HG03354 (cell line): ENCODE data around the gene GMDS.

Experiments
- ATAC-seq: cut with Tn5 transposase; IDR thresholded peaks from one replicate; pipeline ENCODE4 v1.9.1; 2021; ENCODE audit warnings: mild to moderate bottlenecking; ENCODE audit not compliant: unreplicated experiment, poor library complexity, severe bottlenecking

Gene GMDS

GRCh38 chr6:1780251-1780867, 465.0 kb downstream of the GMDS start:
- ATAC-seq = no peak

DNA sequence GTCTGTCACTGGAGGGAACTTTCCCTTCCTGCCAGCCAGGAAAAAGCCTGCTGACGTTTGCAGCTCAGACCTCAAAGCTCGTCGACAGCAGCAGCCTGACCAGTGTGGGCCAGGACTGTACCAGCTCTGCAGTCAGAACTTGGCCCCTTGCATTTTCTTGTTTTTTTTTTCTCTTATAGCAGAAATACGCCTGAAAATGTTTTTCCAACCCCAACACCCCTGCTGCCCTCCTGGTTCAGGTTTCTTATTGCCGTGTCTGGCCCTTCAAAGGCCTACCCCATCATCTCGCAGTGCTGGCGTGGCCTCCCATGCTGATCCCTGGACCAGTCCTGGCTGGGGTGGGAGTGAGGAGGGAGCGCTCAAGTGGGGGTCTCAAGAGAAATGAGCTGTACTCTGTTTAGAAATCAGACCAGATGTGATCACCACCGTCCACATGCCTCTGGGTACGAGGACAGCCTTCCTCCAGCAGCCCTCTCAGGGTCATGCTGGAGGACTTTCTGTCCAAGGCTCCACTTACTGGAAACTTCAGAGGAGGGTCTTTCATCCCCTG, 466.6 kb downstream of the GMDS start:
- ATAC-seq = no peak

GRCh38 chr6:1777921-1778685, 467.3 kb downstream of the GMDS start:
- ATAC-seq = no peak

DNA sequence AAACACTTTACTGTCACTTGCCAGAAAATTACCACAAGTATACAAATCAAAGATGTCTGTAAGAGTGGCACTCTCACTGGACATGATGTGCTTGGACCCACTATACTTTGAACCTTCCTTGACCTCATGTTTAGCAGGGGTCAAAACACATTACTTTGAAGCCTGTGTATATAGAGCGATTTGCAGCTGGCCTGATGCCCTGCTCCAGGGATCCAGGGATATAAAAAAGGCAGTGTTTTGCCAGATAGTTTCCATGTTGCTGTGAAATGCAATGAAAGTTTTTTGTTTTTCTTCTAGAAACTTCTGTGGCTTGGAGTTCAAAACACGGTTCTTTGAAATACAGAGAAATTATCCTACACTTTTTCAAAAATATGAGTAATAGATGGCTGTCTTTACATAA, 470.0 kb downstream of the GMDS start:
- no peak for ATAC-seq

GRCh38 chr6:1774226-1774915, 471.0 kb downstream of the GMDS start:
- ATAC-seq = no peak

GRCh38 chr6:1773700-1774099, 471.7 kb downstream of the GMDS start:
- ATAC-seq = no peak

GRCh38 chr6:1770968-1771723, 474.3 kb downstream of the GMDS start:
- ATAC-seq = no peak

DNA sequence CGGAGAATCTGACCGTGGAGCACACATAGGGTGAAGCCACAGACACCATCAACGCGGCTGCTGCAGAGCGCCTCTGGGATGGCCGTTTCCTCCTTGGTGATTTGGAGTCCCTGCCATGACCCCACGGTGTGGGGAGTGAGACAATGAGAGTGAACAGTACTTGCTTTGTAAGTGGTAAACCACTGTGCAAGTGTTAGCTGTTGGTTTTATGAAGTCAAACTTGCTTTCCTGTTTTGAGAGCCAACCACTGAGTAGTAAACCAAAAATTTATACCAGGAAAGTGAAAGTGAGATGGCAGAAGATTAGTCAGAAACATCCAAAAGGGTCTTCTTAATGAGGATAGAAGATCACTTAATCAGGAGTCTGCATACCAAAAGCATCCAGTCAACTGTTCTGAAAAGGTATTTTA, 475.0 kb downstream of the GMDS start:
- no peak for ATAC-seq

DNA sequence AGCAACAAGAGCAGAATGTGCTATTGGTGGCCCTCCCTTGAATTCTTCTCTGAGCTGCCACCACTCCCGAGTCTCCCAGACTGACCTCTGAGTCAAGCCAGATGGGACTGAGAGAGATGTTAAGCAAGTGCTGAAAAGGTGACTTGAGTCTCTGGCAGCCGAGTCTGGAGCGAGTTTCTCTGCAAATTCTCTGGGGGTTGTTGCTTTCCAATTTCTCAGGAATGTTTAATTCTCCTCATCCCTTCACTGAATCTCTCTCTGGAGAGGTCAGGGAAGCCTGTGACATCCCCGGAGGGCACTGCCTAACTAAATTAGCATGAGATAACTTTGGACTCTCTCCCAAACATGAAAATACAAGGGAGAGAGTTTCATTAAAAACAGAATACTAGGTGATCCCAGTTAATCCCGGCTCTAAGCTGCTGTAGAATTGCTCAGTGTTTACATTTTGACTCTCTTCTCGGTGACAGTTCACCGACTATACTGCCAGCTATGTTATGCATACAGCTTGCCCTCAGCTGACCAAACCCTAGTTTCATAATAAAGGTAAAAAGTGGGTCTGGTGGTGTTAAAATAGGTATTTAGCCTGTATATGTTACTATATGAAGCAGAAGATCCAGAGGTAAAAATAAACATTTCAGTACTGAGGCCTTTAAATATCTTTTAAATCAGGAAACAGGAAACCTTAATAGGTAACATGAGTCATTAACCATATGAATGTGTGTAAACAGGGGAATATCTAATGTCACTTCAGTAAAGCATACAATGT, 477.7 kb downstream of the GMDS start:
- no peak for ATAC-seq

- ATAC-seq = no peak
Measured at GRCh38 chr6:1766654-1767053, 478.8 kb downstream of the GMDS start.

DNA sequence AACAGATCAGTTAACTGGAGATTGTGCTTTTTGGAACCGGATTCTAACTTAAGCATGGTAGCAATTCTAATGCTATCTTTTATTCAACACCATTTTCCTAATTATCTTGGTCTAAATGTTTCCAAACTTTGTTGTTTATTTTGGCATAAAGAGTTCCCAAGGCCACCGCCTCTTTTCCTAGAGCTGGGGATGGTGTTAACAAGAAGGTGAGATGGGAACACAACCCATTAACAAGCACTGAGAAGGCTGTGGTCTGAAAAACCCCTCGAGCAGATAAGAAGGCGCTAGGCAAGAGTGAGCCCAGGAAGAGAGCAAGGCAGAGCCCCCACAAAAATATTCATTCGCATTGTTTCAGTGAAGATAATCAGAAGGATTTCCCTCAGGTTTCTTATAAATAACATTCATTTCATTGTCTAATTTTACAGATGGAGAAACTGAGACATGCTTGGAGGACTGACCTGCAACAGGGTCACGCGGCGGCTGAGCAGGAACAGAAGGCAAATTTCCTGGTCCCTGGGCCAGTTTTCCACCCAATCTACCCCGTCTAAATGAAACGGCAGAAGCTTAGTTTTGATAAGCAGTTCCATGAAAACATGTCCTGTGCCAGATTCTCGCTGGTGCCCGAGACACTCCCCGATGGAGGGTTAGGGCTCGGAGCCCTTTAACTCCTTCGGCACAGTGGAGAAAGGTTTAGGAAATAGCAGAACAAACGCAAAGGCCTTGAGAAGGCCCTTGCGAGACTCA, 480.1 kb downstream of the GMDS start:
- no peak for ATAC-seq

GRCh38 chr6:1764397-1764987, 480.9 kb downstream of the GMDS start:
- no peak for ATAC-seq

GRCh38 chr6:1763404-1763803, 482.0 kb downstream of the GMDS start:
- ATAC-seq = no peak

GRCh38 chr6:1762203-1762602, 483.2 kb downstream of the GMDS start:
- no peak for ATAC-seq

GRCh38 chr6:1761477-1761877, 483.9 kb downstream of the GMDS start:
- no peak for ATAC-seq

GRCh38 chr6:1760876-1761275, 484.5 kb downstream of the GMDS start:
- no peak for ATAC-seq

DNA sequence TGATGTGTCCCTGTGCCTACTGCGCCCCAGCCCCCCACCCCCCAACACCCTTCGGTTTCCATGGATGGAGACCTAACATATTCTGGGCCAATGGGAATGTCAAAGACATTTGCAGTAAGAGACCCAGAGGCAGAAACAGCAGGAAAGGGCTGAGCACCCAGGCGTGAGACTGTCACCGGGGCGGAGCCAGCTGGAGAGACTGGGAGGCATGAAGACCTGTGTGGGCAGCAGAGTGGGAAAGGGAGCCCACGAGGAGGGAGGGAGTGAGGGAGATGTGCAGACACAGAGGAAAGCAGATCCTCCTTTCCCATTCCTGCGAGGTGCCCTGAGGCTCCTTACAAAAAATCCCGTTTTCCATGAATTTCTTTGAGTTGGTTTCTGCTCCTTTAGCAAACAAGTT, 485.5 kb downstream of the GMDS start:
- no peak for ATAC-seq

- no peak for ATAC-seq
Measured at GRCh38 chr6:1758076-1758679, 487.2 kb downstream of the GMDS start.
